HAP-1 (cell line): Measurements from ENCODE around the gene NRG4.
"Not testable (repeated sequence)": the region's sequence is repeated elsewhere in the genome, so short reads cannot be mapped to it uniquely, and the experiment has no call there.

Source experiments
- DNase-seq, 2 experiments: peaks; one replicate each; pipeline ENCODE4 v3.0.0-alpha.2; 2016 to 2020; ENCODE audit warnings: low spot score in 2 of 2
- H3K27me3 ChIP-seq: fragments of 250-450 bp; sonication (Bioruptor Pico); 2 replicates; pipeline ENCODE4 v1.5.1; 2020; ENCODE audit warnings: low read depth, mild to moderate bottlenecking, moderate library complexity
- H3K36me3 ChIP-seq: fragments of 250-450 bp; sonication (Bioruptor Pico); replicated peaks from 2 replicates; pipeline ENCODE4 v1.5.1; 2020; ENCODE audit warnings: mild to moderate bottlenecking
- H3K4me1 ChIP-seq: fragments of 250-450 bp; sonication (Bioruptor Pico); 2 replicates; pipeline ENCODE4 v1.5.1; 2020; ENCODE audit warnings: mild to moderate bottlenecking
- H3K4me3 ChIP-seq: fragments of 250-450 bp; sonication (Bioruptor Pico); 2 replicates; pipeline ENCODE4 v1.5.1; 2020; ENCODE audit warnings: mild to moderate bottlenecking, moderate library complexity
- H3K9me3 ChIP-seq: fragments of 250-450 bp; sonication (Bioruptor Pico); 2 replicates; pipeline ENCODE4 v1.5.1; 2020; ENCODE audit warnings: mild to moderate bottlenecking, moderate library complexity
- in situ Hi-C: fragments of 300-500 bp; cut with MboI; formaldehyde crosslinking; loops from 3 replicates; pipeline ENCODE4 v1.14.3; 2020; ENCODE audit warnings: low sequenced_read_pairs, inconsistent platforms, mixed read lengths

Gene NRG4

DNA sequence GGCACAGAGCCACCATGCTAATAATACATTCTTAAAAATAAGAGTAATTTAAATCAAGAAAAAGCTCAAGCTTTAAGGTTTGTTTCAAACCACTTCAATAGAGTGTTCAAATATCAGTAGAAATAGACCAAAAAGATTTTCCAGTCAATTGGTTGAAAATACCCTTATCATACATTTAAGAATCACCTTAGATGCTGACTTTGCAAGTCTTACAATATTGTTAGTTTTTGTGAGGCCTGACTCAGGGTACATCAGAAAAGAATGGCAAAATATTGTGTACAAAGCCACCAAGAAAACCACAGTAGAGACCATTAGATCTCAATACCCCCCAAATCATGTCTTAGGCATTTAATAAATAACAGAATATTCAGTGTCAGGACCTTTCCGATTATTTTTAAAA lies 19.8 kb upstream of the NRG4 start:
- no peak for DNase-seq
- Histone ChIP-seq H3K4me1 (no peaks in the 10 kb centered on the region), H3K9me3 (0 out of 2 replicates have a peak, but pooled peaks cover 2% of the 10 kb centered on the region), H3K4me3 (no peak overlapping the region), H3K27me3 (no peaks in the 10 kb centered on the region), H3K36me3 (no peaks in the 10 kb centered on the region)
- in situ Hi-C loops, result no loop called here

DNA sequence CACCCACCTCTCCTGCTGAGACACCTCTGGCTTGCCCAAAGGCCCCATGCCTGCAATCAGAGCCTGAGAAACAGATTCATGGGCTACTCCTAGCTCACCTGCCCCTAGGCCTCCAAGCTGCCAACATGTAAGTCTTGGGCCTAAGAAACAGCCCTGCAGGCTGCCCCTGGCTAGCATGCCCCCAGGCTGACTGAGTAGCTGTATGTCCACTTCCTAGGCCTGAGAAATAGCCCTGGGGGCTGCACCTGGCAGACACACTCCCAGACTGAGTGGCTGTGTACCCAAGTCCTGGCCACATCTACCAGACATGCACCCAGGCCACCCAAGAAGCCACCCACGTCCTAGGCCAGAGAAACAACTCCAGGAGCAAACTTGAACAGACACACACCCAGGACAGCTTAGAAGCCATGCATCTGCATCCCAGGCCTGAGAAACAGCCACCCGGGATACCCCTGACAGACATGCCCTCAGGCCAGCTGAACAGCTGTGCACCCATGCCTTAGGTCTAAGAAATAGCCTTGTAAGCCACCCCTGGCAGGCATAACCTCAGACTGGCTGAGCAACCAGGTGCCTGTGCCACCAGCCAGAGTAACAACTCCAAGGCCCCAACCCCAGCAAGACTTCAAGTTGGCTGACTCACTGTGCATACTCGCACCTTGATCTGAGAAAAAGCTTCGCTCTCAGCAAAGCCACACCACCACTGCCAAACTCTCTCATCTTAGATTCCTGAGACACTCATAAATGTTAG lies 12.0 kb upstream of the NRG4 start:
- H3K27me3 ChIP-seq, result no peaks in the 10 kb centered on the region
- no peak for DNase-seq
- in situ Hi-C loops, result loop anchor here (10.0 kb wide), 1 partner anchor 71 kb away; no protein-coding TSS in a partner anchor
- H3K9me3 ChIP-seq, result peaks cover 9% of the 10 kb centered on the region
- H3K4me3 ChIP-seq, result no peak overlapping the region
- no peaks in the 10 kb centered on the region for H3K36me3 ChIP-seq
- no peaks in the 10 kb centered on the region for H3K4me1 ChIP-seq

DNA sequence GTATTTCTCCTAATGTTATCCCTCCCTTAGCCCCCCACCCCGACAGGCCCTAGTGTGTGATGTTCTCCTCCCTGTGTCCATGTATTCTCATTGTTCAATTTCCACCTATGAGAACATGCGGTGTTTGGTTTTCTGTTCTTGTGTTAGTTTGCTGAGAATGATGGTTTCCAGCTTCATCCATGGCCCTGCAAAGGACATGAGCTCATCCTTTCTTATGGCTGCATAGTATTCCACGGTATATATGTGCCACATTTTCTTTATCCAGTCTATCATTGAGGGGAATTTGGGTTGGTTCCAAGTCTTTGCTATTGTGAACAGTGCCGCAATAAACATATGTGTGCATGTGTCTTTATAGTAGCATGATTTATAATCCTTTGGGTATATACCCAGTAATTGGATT lies 1.2 kb upstream of the NRG4 start:
- in situ Hi-C loops, result not testable (repeated sequence)

DNA sequence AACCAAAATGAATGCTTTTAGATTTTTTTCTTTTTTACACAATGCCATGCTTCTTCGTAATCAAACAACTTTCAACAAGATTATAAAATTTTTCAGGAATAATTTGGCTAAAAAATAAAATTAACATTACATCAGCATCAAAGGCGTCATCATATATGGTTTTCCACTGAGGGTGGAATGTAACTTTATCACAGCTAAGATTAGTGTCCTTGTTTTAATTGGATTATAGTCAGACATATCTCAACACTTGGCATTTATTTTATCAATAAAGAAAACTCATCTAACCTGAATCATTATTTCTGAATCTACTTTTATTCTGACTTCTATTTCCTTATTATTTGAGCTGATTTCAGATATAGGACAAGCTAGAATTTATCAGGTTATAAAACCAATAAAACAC lies 1.6 kb downstream of the NRG4 start:
- H3K4me1 ChIP-seq, result peaks cover 18% of the 10 kb centered on the region
- in situ Hi-C loops, result no loop called here
- no peaks in the 10 kb centered on the region for H3K27me3 ChIP-seq
- DNase-seq, result no peak
- H3K9me3 ChIP-seq, result no peaks in the 10 kb centered on the region
- no peaks in the 10 kb centered on the region for H3K36me3 ChIP-seq
- no peak overlapping the region for H3K4me3 ChIP-seq

More for the DNA sequence above, 1.2 kb upstream of the NRG4 start:
- not testable (repeated sequence) for H3K4me3 ChIP-seq, H3K36me3 ChIP-seq, H3K27me3 ChIP-seq, DNase-seq, H3K9me3 ChIP-seq
- H3K4me1 ChIP-seq, result peaks cover 18% of the 10 kb centered on the region

DNA sequence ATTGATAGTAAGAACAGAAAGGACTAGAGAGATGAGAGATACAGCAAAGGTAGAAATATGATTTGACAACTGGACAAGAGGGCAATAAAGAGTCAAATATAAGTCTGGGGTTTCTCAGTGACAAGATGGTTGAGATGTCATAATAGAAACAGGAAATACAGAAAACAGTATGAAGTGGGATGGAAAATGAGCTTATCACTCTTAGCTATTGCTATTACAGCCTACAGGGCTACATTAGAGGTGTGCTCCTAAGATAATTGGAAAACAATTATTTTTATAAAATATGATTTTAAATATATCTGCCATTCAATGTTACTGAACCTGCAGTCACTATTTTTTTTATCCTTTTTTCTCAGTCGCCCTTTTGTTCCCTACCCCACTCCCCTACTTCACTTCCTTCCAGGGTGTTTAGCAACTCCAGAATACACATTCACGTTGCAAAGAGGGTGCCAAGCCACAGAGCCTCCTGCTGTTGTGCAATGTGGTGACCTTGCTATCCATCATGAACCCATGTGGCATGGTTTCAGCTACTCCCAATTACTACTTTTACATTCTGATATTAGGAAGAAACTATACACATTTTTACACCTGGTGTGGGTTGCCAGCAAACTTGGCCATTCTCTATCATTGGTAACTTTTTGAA lies 6.0 kb downstream of the NRG4 start:
- Histone ChIP-seq H3K4me3 (no peak overlapping the region), H3K9me3 (no peaks in the 10 kb centered on the region), H3K27me3 (no peaks in the 10 kb centered on the region), H3K36me3 (no peaks in the 10 kb centered on the region), H3K4me1 (peaks cover 23% of the 10 kb centered on the region)
- DNase-seq, result no peak
- in situ Hi-C loops, result no loop called here

DNA sequence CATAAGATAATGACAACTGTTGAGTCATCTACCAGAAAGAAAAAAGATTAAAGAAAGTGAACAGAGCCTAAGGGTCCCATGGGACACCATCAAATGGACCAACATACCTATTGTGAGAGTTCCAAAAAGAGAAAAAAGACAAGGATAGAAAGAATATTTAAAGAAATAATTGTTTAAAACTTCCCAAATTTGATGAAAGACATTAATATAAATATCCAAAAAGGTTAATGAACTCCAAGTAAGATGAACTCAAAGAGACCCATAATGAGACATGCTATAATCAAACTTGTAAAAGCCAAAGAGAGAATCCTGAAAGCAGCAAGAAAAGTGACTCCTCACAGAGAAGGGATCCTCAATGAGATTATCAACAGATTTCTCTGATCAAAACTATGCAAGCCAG lies 8.9 kb downstream of the NRG4 start:
- in situ Hi-C loops, result no loop called here
- Histone ChIP-seq H3K36me3 (no peaks in the 10 kb centered on the region), H3K4me1 (peaks cover 22% of the 10 kb centered on the region), H3K4me3 (no peak overlapping the region), H3K9me3 (no peaks in the 10 kb centered on the region), H3K27me3 (no peaks in the 10 kb centered on the region)
- no peak for DNase-seq

DNA sequence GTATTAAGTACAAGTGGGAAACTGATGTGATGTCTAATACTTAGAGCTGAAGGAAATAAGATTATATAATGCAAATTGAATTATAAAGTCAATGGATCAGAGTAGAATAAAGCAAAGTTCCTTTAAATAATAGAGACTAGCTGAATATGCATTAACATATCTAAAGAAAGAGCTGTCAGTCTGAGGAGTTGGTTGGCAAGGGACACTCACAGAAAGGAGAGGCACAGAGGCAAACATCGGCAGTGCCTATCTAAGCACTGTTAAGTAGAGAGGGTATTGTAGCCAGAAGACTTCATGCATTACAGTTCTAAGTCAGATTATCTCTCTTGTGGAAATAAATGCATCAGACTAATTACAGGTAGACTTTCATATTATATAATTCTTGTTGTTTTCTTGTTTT lies 16.6 kb downstream of the NRG4 start:
- no peak overlapping the region for H3K4me3 ChIP-seq
- H3K27me3 ChIP-seq, result no peaks in the 10 kb centered on the region
- peaks cover 2% of the 10 kb centered on the region; the same call in 1 of the 2 replicates for H3K9me3 ChIP-seq
- DNase-seq, result peak; percentile 74 to 97
- peaks cover 27% of the 10 kb centered on the region for H3K4me1 ChIP-seq
- H3K36me3 ChIP-seq, result no peaks in the 10 kb centered on the region
- in situ Hi-C loops, result no loop called here

DNA sequence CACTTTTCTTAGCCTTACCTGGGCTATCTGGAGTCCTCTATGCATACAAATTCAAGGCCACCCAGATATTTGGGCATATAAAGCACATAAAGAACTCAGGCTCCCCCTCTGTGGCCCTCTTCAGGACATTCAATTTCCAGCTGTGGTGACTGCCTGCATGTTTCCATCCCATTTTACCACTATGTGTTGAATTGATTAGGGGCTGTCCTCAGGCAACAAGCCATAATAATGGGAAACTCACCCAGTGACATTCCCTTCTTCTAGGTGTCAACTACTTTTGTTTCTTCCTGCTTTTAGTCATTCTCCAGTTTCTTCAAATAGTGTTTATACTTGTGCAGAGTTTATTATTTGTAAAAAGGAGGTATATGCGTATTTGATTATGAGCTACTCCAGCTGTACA lies 18.0 kb downstream of the NRG4 start:
- Histone ChIP-seq H3K36me3 (no peaks in the 10 kb centered on the region), H3K9me3 (peaks cover 2% of the 10 kb centered on the region; the same call in 1 of the 2 replicates), H3K27me3 (no peaks in the 10 kb centered on the region), H3K4me1 (peaks cover 27% of the 10 kb centered on the region), H3K4me3 (no peak overlapping the region)
- in situ Hi-C loops, result no loop called here
- no peak for DNase-seq

DNA sequence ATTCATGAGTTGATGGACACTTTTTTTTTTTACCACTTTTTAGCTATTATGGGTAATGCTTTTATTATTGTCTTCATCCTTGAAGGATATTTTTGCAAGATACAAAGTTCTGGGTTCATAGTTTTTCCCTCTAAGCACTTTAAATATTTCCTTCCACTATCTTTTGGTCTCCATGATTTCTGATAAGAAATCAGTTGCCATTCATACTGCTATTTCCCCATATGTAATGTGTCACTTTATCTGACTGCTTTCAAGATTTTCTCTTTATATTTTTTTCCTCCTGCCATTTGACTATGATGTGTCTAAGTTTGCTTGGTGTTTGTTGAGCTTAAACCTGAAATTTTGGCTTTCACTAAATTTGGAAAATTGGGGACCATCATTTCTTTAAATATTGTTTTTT lies 19.3 kb downstream of the NRG4 start:
- H3K4me1 ChIP-seq, result peaks cover 15% of the 10 kb centered on the region
- H3K9me3 ChIP-seq, result peaks cover 2% of the 10 kb centered on the region; the same call in 1 of the 2 replicates
- no peaks in the 10 kb centered on the region for H3K36me3 ChIP-seq
- no peak overlapping the region for H3K4me3 ChIP-seq
- H3K27me3 ChIP-seq, result no peaks in the 10 kb centered on the region
- no peak for DNase-seq
- in situ Hi-C loops, result no loop called here

DNA sequence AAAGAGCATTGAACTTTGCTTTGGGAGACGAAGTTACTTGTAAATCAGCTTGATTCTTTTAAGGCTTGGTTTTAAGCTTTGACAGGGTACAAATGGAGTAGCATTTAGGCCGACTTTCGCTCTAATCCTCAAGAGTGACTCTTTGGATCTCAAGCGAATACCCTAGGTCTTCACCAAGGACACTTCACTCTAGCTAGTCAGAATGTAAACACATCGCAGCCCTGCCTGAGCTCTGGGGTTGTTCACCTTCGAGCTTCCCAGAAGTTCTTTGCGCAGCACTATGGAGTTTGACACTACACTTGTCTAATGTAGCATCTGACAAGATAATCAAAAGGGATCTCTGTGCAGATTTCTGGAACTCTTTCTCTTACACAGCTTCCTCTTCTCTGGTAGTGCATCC lies 22.3 kb downstream of the NRG4 start:
- no peaks in the 10 kb centered on the region for H3K36me3 ChIP-seq
- no peak overlapping the region for H3K4me3 ChIP-seq
- in situ Hi-C loops, result no loop called here
- H3K4me1 ChIP-seq, result no peaks in the 10 kb centered on the region; the same call in 1 of the 2 replicates
- no peaks in the 10 kb centered on the region for H3K27me3 ChIP-seq
- H3K9me3 ChIP-seq, result peaks cover 2% of the 10 kb centered on the region; the same call in 1 of the 2 replicates
- no peak for DNase-seq

DNA sequence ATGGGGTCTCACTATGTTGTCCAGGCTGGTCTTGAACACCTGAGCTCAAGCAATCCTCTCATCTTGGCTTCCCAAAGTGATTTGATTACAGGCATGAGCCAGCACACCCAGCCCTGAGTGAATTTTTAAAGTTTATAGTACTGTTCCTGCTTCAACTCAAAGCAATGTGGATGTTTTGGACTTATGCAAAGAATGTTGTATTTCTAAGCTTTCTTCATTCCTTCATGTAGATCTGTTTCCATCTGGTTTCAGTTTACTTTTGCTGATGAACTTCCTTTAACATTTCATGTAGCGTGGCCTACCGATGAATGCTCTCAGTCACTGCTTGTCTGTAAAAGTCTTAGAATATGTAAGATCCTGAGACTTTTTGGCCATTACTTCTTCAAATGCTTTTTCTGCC lies 23.2 kb downstream of the NRG4 start:
- in situ Hi-C loops, result no loop called here
- Histone ChIP-seq H3K27me3 (no peaks in the 10 kb centered on the region), H3K4me1 (no peaks in the 10 kb centered on the region; the same call in 1 of the 2 replicates), H3K4me3 (no peak overlapping the region), H3K36me3 (no peaks in the 10 kb centered on the region), H3K9me3 (peaks cover 2% of the 10 kb centered on the region; the same call in 1 of the 2 replicates)
- DNase-seq, result no peak

DNA sequence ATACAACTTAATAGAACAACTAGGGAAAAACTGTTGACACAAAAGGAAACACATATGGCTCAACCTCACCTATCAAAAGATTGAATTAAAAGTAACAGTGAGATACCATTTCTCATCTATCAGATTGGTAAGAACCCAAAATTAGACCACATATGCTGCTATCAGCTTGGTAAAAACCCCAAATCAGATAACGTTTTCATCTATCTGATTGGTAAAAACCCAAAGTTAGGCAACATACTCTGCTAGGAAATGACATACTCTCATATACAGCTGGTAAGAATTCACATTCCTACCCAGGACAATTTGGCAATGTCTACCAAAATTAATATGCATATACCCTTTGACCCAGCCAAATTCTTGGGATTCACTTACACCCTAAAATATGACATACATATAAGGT lies 26.3 kb downstream of the NRG4 start:
- Histone ChIP-seq H3K27me3 (no peaks in the 10 kb centered on the region), H3K9me3 (no peaks in the 10 kb centered on the region), H3K4me1 (no peaks in the 10 kb centered on the region; the same call in 1 of the 2 replicates), H3K36me3 (no peaks in the 10 kb centered on the region), H3K4me3 (no peak overlapping the region)
- no peak for DNase-seq
- in situ Hi-C loops, result no loop called here

DNA sequence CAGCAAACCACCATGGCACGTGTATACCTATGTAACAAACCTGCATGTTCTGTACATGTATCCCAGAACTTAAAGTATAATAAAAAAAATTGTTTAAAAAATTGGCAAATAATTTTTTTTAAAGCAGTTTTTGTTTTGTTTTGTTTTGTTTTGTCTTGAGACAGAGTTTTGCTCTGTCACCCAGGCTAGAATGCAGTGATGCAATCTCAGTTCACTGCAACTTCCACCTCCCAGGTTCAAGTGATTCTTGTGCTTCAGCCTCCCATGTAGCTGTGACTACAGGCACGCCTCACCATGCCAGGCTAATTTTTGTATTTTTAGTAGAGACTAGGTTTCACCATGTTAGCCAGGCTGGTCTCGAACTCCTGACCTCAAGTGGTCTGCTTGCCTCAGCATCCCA lies 27.5 kb downstream of the NRG4 start:
- DNase-seq, H3K4me1 ChIP-seq, in situ Hi-C loops, H3K4me3 ChIP-seq, H3K27me3 ChIP-seq, H3K36me3 ChIP-seq, H3K9me3 ChIP-seq: not testable (repeated sequence)

DNA sequence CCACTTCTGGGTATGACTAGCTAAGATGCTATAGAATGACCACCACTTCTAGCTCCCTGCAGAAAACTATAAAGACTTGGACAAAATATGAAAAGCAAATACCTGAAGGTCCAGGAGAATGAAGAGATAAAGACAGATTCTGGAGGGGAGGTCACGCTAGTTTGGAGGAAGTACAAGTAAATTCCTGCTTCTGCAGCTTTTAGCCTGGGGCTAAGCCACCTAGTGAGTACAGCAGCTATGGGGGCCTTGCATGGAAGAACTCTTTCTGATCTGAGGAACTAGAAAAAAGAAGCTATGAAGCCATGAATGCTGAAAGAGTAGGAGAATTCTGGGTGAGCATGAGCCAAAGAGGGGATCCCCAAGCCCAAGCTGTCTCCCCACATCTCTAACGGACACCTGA lies 29.8 kb downstream of the NRG4 start:
- in situ Hi-C loops, result no loop called here
- H3K4me1 ChIP-seq, result no peaks in the 10 kb centered on the region
- DNase-seq, result no peak
- H3K27me3 ChIP-seq, result no peaks in the 10 kb centered on the region
- H3K4me3 ChIP-seq, result no peak overlapping the region
- no peaks in the 10 kb centered on the region for H3K9me3 ChIP-seq
- no peaks in the 10 kb centered on the region for H3K36me3 ChIP-seq
